ENCODE measurements around the gene MOBP. TPM values are rescaled to one million over a fixed set of nuclear protein-coding genes. Genes with fewer than 3 reads are reported as not detected.

The MOBP gene
- total RNA-seq, 1 experiment from 2014 or later = 0.57 TPM

GRCh38 chr3:39468108-39468436 lies 592 bp downstream of the MOBP start:
- DNase-seq = no peak
- Mint-ChIP-seq H3K27me3 (ENCODE audit: unreplicated experiment) (peaks cover 6% of the 10 kb centered on the region), H3K36me3 (ENCODE audit: insufficient read depth, unreplicated experiment) (no peaks in the 10 kb centered on the region), H3K9me3 (ENCODE audit: low read depth, unreplicated experiment) (no peaks in the 10 kb centered on the region), H3K4me1 (ENCODE audit: low read depth, unreplicated experiment) (no peaks in the 10 kb centered on the region), H3K27ac (ENCODE audit: unreplicated experiment) (no peak overlapping the region), H3K4me3 (ENCODE audit: low read depth, unreplicated experiment) (no peak overlapping the region)
- CTCF ChIA-PET = no interaction called here
- BruUV-seq (replicated peaks) = no TSS peak
- TF ChIP-seq CTCF (IDR thresholded peaks at IDR 0.05; ENCODE audit: unreplicated experiment) = no peak
- intact Hi-C loops (cut with micrococcal nuclease; ENCODE audit: unreplicated experiment) = no loop called here

GRCh38 chr3:39469258-39469657 lies 1.8 kb downstream of the MOBP start:
- CTCF ChIA-PET = no interaction called here
- no peak for TF ChIP-seq CTCF (IDR thresholded peaks at IDR 0.05; ENCODE audit: unreplicated experiment)
- no peak overlapping the region for H3K4me3 Mint-ChIP-seq (ENCODE audit: low read depth, unreplicated experiment)
- no peaks in the 10 kb centered on the region for H3K9me3 Mint-ChIP-seq (ENCODE audit: low read depth, unreplicated experiment)
- DNase-seq = no peak
- H3K36me3 Mint-ChIP-seq (ENCODE audit: insufficient read depth, unreplicated experiment) = no peaks in the 10 kb centered on the region
- intact Hi-C loops (cut with micrococcal nuclease; ENCODE audit: unreplicated experiment) = no loop called here
- H3K4me1 Mint-ChIP-seq (ENCODE audit: low read depth, unreplicated experiment) = no peaks in the 10 kb centered on the region
- H3K27ac Mint-ChIP-seq (ENCODE audit: unreplicated experiment) = no peak overlapping the region
- H3K27me3 Mint-ChIP-seq (ENCODE audit: unreplicated experiment) = peaks cover 17% of the 10 kb centered on the region
- no TSS peak for BruUV-seq (replicated peaks)

DNA sequence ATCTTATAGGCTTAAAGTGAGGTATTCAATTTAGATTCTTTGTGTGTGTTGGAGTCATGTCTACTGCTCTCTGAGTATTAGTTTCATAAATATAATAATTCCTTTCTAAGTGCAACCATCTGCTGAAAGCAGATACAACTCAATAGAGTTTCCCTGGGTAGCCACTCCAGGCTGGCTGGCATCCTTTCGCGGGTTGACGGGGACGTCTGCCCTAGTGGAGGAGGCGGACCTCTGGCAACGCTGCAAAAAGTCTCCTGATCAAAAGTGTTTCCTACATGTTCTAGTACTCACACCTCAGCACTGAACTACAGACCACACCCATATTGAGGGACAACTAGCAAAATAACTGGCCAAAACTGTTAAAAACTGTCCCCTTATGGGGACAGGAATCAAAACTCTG lies 2.5 kb downstream of the MOBP start:
- DNase-seq = no peak
- no peak overlapping the region for H3K4me3 Mint-ChIP-seq (ENCODE audit: low read depth, unreplicated experiment)
- TF ChIP-seq CTCF (IDR thresholded peaks at IDR 0.05; ENCODE audit: unreplicated experiment) = no peak
- H3K4me1 Mint-ChIP-seq (ENCODE audit: low read depth, unreplicated experiment) = no peaks in the 10 kb centered on the region
- H3K36me3 Mint-ChIP-seq (ENCODE audit: insufficient read depth, unreplicated experiment) = no peaks in the 10 kb centered on the region
- no TSS peak for BruUV-seq (replicated peaks)
- no peak overlapping the region for H3K27ac Mint-ChIP-seq (ENCODE audit: unreplicated experiment)
- intact Hi-C loops (cut with micrococcal nuclease; ENCODE audit: unreplicated experiment) = no loop called here
- no peaks in the 10 kb centered on the region for H3K9me3 Mint-ChIP-seq (ENCODE audit: low read depth, unreplicated experiment)
- CTCF ChIA-PET = no interaction called here
- H3K27me3 Mint-ChIP-seq (ENCODE audit: unreplicated experiment) = peaks cover 17% of the 10 kb centered on the region

- no peaks in the 10 kb centered on the region for H3K4me1 Mint-ChIP-seq (ENCODE audit: low read depth, unreplicated experiment)
- BruUV-seq (replicated peaks) = no TSS peak
- intact Hi-C loops (cut with micrococcal nuclease; ENCODE audit: unreplicated experiment) = no loop called here
- DNase-seq = no peak
- H3K4me3 Mint-ChIP-seq (ENCODE audit: low read depth, unreplicated experiment) = no peak overlapping the region
- H3K27me3 Mint-ChIP-seq (ENCODE audit: unreplicated experiment) = peaks cover 17% of the 10 kb centered on the region
- TF ChIP-seq CTCF (IDR thresholded peaks at IDR 0.05; ENCODE audit: unreplicated experiment) = no peak
- no peaks in the 10 kb centered on the region for H3K9me3 Mint-ChIP-seq (ENCODE audit: low read depth, unreplicated experiment)
- CTCF ChIA-PET = no interaction called here
- H3K36me3 Mint-ChIP-seq (ENCODE audit: insufficient read depth, unreplicated experiment) = no peaks in the 10 kb centered on the region
- no peak overlapping the region for H3K27ac Mint-ChIP-seq (ENCODE audit: unreplicated experiment)
Measured at GRCh38 chr3:39471652-39472051, 4.2 kb downstream of the MOBP start.

All from Calu3 (cell line).